OCI-LY1 (cell line): ENCODE data around the gene RHOBTB3.

Experiments used
- CTCF ChIP-seq: fragments of 200-600 bp; sonication (generic), shearing (Covaris generic); IDR thresholded peaks from 2 replicates; pipeline ENCODE4 v1.5.1; 2017; ENCODE audit warnings: mild to moderate bottlenecking, antibody characterized with exemption, low read length, moderate library complexity, mixed read lengths
- EZH2 ChIP-seq: fragments of 200-600 bp; sonication (generic), shearing (Covaris generic); IDR thresholded peaks from 2 replicates; pipeline ENCODE4 v1.8.0; 2017; ENCODE audit warnings: borderline replicate concordance, mixed run types, mild to moderate bottlenecking, antibody characterized with exemption, low read length, moderate library complexity, mixed read lengths

GRCh38 chr5:95746194-95746593 lies 15.1 kb downstream of the RHOBTB3 start:
- TF ChIP-seq CTCF (no peak), EZH2 (no peak)
